Measurements from ENCODE around the gene UGCG. TPM values are rescaled to one million over a fixed set of nuclear protein-coding genes. Genes with fewer than 3 reads are reported as not detected.
A peak's percentile ranks its signal among the peaks of the same experiment; 100 is the strongest.
"Not testable (repeated sequence)": the region's sequence is repeated elsewhere in the genome, so short reads cannot be mapped to it uniquely, and the experiment has no call there.

The UGCG gene
- total RNA-seq, 1 experiment from 2014 or later, result 23.3 TPM

DNA sequence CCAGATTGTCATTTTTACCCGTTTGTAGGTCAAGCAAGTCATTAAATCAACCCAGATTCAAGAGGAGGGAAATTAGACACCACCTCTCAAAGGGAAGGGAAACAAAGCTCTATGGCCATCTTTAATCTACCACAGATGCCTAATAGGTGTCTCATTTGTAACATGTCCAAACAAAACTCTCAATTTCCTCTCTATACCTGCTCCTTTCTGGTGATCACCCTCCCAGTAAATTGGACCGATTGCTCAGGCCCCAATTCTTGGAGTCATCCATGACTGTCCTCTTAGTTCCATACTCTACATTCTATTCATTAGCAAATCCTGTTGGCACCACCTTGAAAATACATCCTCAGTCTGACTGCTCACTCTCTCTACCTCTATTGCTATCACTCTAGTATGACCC is 22.1 kb upstream of the UGCG start:
- no peak overlapping the region for H3K56ac ChIP-seq (ENCODE audit: insufficient read length, low read depth, low read length)
- no peaks in the 10 kb centered on the region for H3K79me1 ChIP-seq (ENCODE audit: insufficient read depth, low read depth, low read length, poor library complexity, severe bottlenecking)
- H3K23me2 ChIP-seq (ENCODE audit: insufficient read length, low read depth, low read length, poor library complexity, severe bottlenecking), result no peaks in the 10 kb centered on the region
- no peak for DNase-seq
- no peak overlapping the region for H3K14ac ChIP-seq (ENCODE audit: insufficient read depth, low read length)
- no peak overlapping the region for H4K5ac ChIP-seq (ENCODE audit: insufficient read length, low read depth, low read length)
- no peak overlapping the region for H2BK5ac ChIP-seq (ENCODE audit: insufficient read length, low read length)
- H3K9me3 Mint-ChIP-seq, result 0 out of 5 replicates have a peak, but pooled peaks cover 0 to 2% of the 10 kb centered on the region in 2 experiments
- H3K79me2 ChIP-seq (ENCODE audit: insufficient read depth, low read length), result no peaks in the 10 kb centered on the region
- no peak overlapping the region for H2BK12ac ChIP-seq (ENCODE audit: insufficient read length, low read depth, low read length)
- H3K4me2 ChIP-seq (ENCODE audit: insufficient read depth, insufficient read length, low read length), result no peak overlapping the region
- no peak overlapping the region for H3K4me3 Mint-ChIP-seq
- peaks cover 11% of the 10 kb centered on the region; the same call in 1 of the 2 replicates for H3K4me1 ChIP-seq (ENCODE audit: insufficient read depth, low read length)
- no peak overlapping the region for H3K23ac ChIP-seq (ENCODE audit: insufficient read length, low read depth, low read length)
- no peak overlapping the region for H4K91ac ChIP-seq (ENCODE audit: insufficient read length, low read depth, low read length)
- H4K20me1 ChIP-seq (ENCODE audit: control insufficient read depth, insufficient read depth, insufficient read length), result no peaks in the 10 kb centered on the region
- H2AK5ac ChIP-seq (ENCODE audit: insufficient read length, low read length), result no peak overlapping the region
- no peak overlapping the region for H4K8ac ChIP-seq (replicated peaks; ENCODE audit: insufficient read length, low read depth, low read length)
- no peaks in the 10 kb centered on the region for H3K27me3 ChIP-seq (ENCODE audit: insufficient read depth, low read length)
- no peak overlapping the region for H2BK15ac ChIP-seq (ENCODE audit: low read depth, low read length)
- H3K27ac ChIP-seq (ENCODE audit: insufficient read length, low read depth, low read length), result no peak overlapping the region
- H3K9ac ChIP-seq (ENCODE audit: extremely low read depth, insufficient read length, low read length), result no peak overlapping the region
- H3K36me3 Mint-ChIP-seq (ENCODE audit: insufficient read depth in 1 of 3, low read depth in 3 of 3), result peaks cover 0 to 4% (median 0%) of the 10 kb centered on the region in 3 experiments; a peak in 1 of 7 replicates
- WGBS (ENCODE audit: extremely low coverage, insufficient read length, low lambda C conversion rate), result no CpG with 5 or more reads among the region's 2 CpGs
- H3K27ac Mint-ChIP-seq, result no peak overlapping the region
- H2AFZ ChIP-seq (ENCODE audit: low read length), result no peak overlapping the region
- H3K4me1 Mint-ChIP-seq, result peaks cover 21 to 28% of the 10 kb centered on the region in 2 experiments
- H3K18ac ChIP-seq (ENCODE audit: insufficient read length, low read depth, low read length), result no peak overlapping the region
- H3T11ph ChIP-seq (ENCODE audit: low read length), result no peak overlapping the region
- no peaks in the 10 kb centered on the region for H3K27me3 Mint-ChIP-seq (ENCODE audit: low read depth)
- H3K9me3 ChIP-seq (ENCODE audit: control insufficient read depth, low read depth, low read length), result no peaks in the 10 kb centered on the region
- TF ChIP-seq, protein P1, sequence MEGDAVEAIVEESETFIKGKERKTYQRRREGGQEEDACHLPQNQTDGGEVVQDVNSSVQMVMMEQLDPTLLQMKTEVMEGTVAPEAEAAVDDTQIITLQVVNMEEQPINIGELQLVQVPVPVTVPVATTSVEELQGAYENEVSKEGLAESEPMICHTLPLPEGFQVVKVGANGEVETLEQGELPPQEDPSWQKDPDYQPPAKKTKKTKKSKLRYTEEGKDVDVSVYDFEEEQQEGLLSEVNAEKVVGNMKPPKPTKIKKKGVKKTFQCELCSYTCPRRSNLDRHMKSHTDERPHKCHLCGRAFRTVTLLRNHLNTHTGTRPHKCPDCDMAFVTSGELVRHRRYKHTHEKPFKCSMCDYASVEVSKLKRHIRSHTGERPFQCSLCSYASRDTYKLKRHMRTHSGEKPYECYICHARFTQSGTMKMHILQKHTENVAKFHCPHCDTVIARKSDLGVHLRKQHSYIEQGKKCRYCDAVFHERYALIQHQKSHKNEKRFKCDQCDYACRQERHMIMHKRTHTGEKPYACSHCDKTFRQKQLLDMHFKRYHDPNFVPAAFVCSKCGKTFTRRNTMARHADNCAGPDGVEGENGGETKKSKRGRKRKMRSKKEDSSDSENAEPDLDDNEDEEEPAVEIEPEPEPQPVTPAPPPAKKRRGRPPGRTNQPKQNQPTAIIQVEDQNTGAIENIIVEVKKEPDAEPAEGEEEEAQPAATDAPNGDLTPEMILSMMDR (conservative IDR thresholded peaks at IDR 0.05), result no peak
- H2BK20ac ChIP-seq (ENCODE audit: low read depth, low read length, poor library complexity, severe bottlenecking), result no peak overlapping the region
- no peak overlapping the region for H2BK120ac ChIP-seq (ENCODE audit: low read depth, low read length, poor library complexity, severe bottlenecking)
- H3K4ac ChIP-seq (ENCODE audit: low read depth, low read length), result no peak overlapping the region

- H3K27ac ChIP-seq (ENCODE audit: insufficient read length, low read depth, low read length); H2AK5ac ChIP-seq (ENCODE audit: insufficient read length, low read length); H3K9me3 ChIP-seq (ENCODE audit: control insufficient read depth, low read depth, low read length); H3K9me3 Mint-ChIP-seq; H2BK15ac ChIP-seq (ENCODE audit: low read depth, low read length); H2BK12ac ChIP-seq (ENCODE audit: insufficient read length, low read depth, low read length); H4K8ac ChIP-seq (replicated peaks; ENCODE audit: insufficient read length, low read depth, low read length); H2BK20ac ChIP-seq (ENCODE audit: low read depth, low read length, poor library complexity, severe bottlenecking); H3K36me3 Mint-ChIP-seq (ENCODE audit: insufficient read depth in 1 of 3, low read depth in 3 of 3); H3K23ac ChIP-seq (ENCODE audit: insufficient read length, low read depth, low read length); DNase-seq; H4K20me1 ChIP-seq (ENCODE audit: control insufficient read depth, insufficient read depth, insufficient read length); H3K56ac ChIP-seq (ENCODE audit: insufficient read length, low read depth, low read length); H3K79me1 ChIP-seq (ENCODE audit: insufficient read depth, low read depth, low read length, poor library complexity, severe bottlenecking); H2AFZ ChIP-seq (ENCODE audit: low read length); H3T11ph ChIP-seq (ENCODE audit: low read length); H3K4me1 ChIP-seq (ENCODE audit: insufficient read depth, low read length); H3K4ac ChIP-seq (ENCODE audit: low read depth, low read length); H3K79me2 ChIP-seq (ENCODE audit: insufficient read depth, low read length); H2BK5ac ChIP-seq (ENCODE audit: insufficient read length, low read length); H4K91ac ChIP-seq (ENCODE audit: insufficient read length, low read depth, low read length); H3K23me2 ChIP-seq (ENCODE audit: insufficient read length, low read depth, low read length, poor library complexity, severe bottlenecking); H3K9ac ChIP-seq (ENCODE audit: extremely low read depth, insufficient read length, low read length); H4K5ac ChIP-seq (ENCODE audit: insufficient read length, low read depth, low read length); H3K4me3 Mint-ChIP-seq; H3K18ac ChIP-seq (ENCODE audit: insufficient read length, low read depth, low read length); H3K4me2 ChIP-seq (ENCODE audit: insufficient read depth, insufficient read length, low read length); H3K27me3 ChIP-seq (ENCODE audit: insufficient read depth, low read length); H3K14ac ChIP-seq (ENCODE audit: insufficient read depth, low read length); H3K27me3 Mint-ChIP-seq (ENCODE audit: low read depth); H2BK120ac ChIP-seq (ENCODE audit: low read depth, low read length, poor library complexity, severe bottlenecking): not testable (repeated sequence)
- peak overlapping the region in 1 of 3 experiments; percentile 86; a peak in 1 of 7 replicates for H3K27ac Mint-ChIP-seq
- H3K4me1 Mint-ChIP-seq, result peaks cover 18 to 24% of the 10 kb centered on the region in 2 experiments
- no CpG with 5 or more reads among the region's 1 CpG for WGBS (ENCODE audit: extremely low coverage, insufficient read length, low lambda C conversion rate)
Observed at GRCh38 chr9:111875291-111875690, 21.3 kb upstream of the UGCG start.

Data from H9 (cell line).